NB4 (cell line): ENCODE measurements around the gene KRABD2.
"Not testable (repeated sequence)": the region's sequence is repeated elsewhere in the genome, so short reads cannot be mapped to it uniquely, and the experiment has no call there.

Experiments used
- DNase-seq: peaks from one replicate; pipeline ENCODE4 v3.0.0; 2010; ENCODE audit warnings: low read depth
- H3K4me3 ChIP-seq: one replicate; pipeline ENCODE4 v1.5.1; 2011; ENCODE audit warnings: mild to moderate bottlenecking, low read depth, low read length, moderate library complexity
- CTCF ChIP-seq: IDR thresholded peaks from one replicate; pipeline ENCODE4 v1.5.1; 2012; ENCODE audit warnings: low read depth, low read length
- MAX ChIP-seq: IDR thresholded peaks from 2 replicates; pipeline ENCODE4 v1.6.1; 2011; ENCODE audit warnings: low read depth, low read length
- MYC ChIP-seq: IDR thresholded peaks from 2 replicates; pipeline ENCODE4 v1.6.1; 2011; ENCODE audit warnings: low read depth, low read length
- POLR2A ChIP-seq: IDR thresholded peaks from 2 replicates; pipeline ENCODE4 v1.6.1; 2011; ENCODE audit warnings: mild to moderate bottlenecking; ENCODE audit not compliant: insufficient read length; ENCODE audit errors: extremely low read depth

The KRABD2 gene

GRCh38 chr17:8401107-8401506 is 24.6 kb upstream of the KRABD2 start:
- no peak overlapping the region for H3K4me3 ChIP-seq
- DNase-seq, result no peak
- no peak for TF ChIP-seq MYC
- TF ChIP-seq CTCF, result no peak
- TF ChIP-seq MAX, result no peak

GRCh38 chr17:8398980-8399379 is 22.5 kb upstream of the KRABD2 start:
- H3K4me3 ChIP-seq, result no peak overlapping the region
- no peak for TF ChIP-seq MYC
- no peak for TF ChIP-seq CTCF
- no peak for TF ChIP-seq POLR2A
- no peak for TF ChIP-seq MAX
- DNase-seq, result no peak

- DNase-seq, result no peak
- TF ChIP-seq CTCF, result no peak
- no peak for TF ChIP-seq MAX
- no peak for TF ChIP-seq POLR2A
- TF ChIP-seq MYC, result no peak
- no peak within 1 kb of the TSS for H3K4me3 ChIP-seq
Measured at GRCh38 chr17:8397636-8398035, 21.1 kb upstream of the KRABD2 start, which contains the start of gene RNF222. RNF222 (minus strand) TSS chr17:8397827; CDS start chr17:8393461, 4,366 bp downstream.

GRCh38 chr17:8394497-8394896 is 18.0 kb upstream of the KRABD2 start:
- DNase-seq, H3K4me3 ChIP-seq: not testable (repeated sequence)

GRCh38 chr17:8393470-8394231 is 17.1 kb upstream of the KRABD2 start:
- DNase-seq, result no peak
- TF ChIP-seq CTCF (no peak), MYC (no peak), MAX (no peak), POLR2A (no peak)
- no peak overlapping the region for H3K4me3 ChIP-seq

GRCh38 chr17:8392674-8393469 is 16.4 kb upstream of the KRABD2 start:
- TF ChIP-seq MYC, result no peak
- TF ChIP-seq POLR2A, result no peak
- no peak for TF ChIP-seq CTCF
- TF ChIP-seq MAX, result no peak
- no peak overlapping the region for H3K4me3 ChIP-seq
- no peak for DNase-seq
